ENCODE data around the gene DACH1.

The DACH1 gene

GRCh38 chr13:71583581-71583980 lies 283.4 kb downstream of the DACH1 start:
- no peak for DNase-seq (ENCODE audit: low read depth in 2 of 2)

GRCh38 chr13:71580614-71581013 lies 286.4 kb downstream of the DACH1 start:
- no peak for DNase-seq (ENCODE audit: low read depth in 2 of 2)

GRCh38 chr13:71578048-71578447 lies 289.0 kb downstream of the DACH1 start:
- DNase-seq (ENCODE audit: low read depth in 2 of 2), result no peak

GRCh38 chr13:71577127-71577526 lies 289.9 kb downstream of the DACH1 start:
- no peak for DNase-seq (ENCODE audit: low read depth in 2 of 2)

- no peak for DNase-seq (ENCODE audit: low read depth in 2 of 2)
These were observed 290.4 kb downstream of the DACH1 start for GRCh38 chr13:71576571-71576970.

- no peak for DNase-seq (ENCODE audit: low read depth in 2 of 2)
These were observed 320.1 kb downstream of the DACH1 start for GRCh38 chr13:71546881-71547280.

- no peak for DNase-seq (ENCODE audit: low read depth in 2 of 2)
These were observed 326.9 kb downstream of the DACH1 start for GRCh38 chr13:71540098-71540497.

GRCh38 chr13:71536201-71536600 lies 330.8 kb downstream of the DACH1 start:
- no peak for DNase-seq (ENCODE audit: low read depth in 2 of 2)

- no peak for DNase-seq (ENCODE audit: low read depth in 2 of 2)
These were observed 342.2 kb downstream of the DACH1 start for GRCh38 chr13:71524613-71525304.

- DNase-seq (ENCODE audit: low read depth in 2 of 2), result no peak
These were observed 342.8 kb downstream of the DACH1 start for GRCh38 chr13:71524245-71524612.

GRCh38 chr13:71522941-71523526 lies 344.0 kb downstream of the DACH1 start:
- no peak for DNase-seq (ENCODE audit: low read depth in 2 of 2)

- no peak for DNase-seq (ENCODE audit: low read depth in 2 of 2)
These were observed 350.0 kb downstream of the DACH1 start for GRCh38 chr13:71517004-71517403.

GRCh38 chr13:71516521-71516920 lies 350.5 kb downstream of the DACH1 start:
- DNase-seq (ENCODE audit: low read depth in 2 of 2), result no peak

- DNase-seq (ENCODE audit: low read depth in 2 of 2), result no peak
These were observed 351.3 kb downstream of the DACH1 start for GRCh38 chr13:71515744-71516038.

- no peak for DNase-seq (ENCODE audit: low read depth in 2 of 2)
These were observed 351.9 kb downstream of the DACH1 start for GRCh38 chr13:71514900-71515743.

GRCh38 chr13:71513411-71514033 lies 353.5 kb downstream of the DACH1 start:
- DNase-seq (ENCODE audit: low read depth in 2 of 2), result no peak

- no peak for DNase-seq (ENCODE audit: low read depth in 2 of 2)
These were observed 363.2 kb downstream of the DACH1 start for GRCh38 chr13:71503781-71504180.

GRCh38 chr13:71499944-71500514 lies 367.0 kb downstream of the DACH1 start:
- no peak for DNase-seq (ENCODE audit: low read depth in 2 of 2)

GRCh38 chr13:71499235-71499634 lies 367.8 kb downstream of the DACH1 start:
- no peak for DNase-seq (ENCODE audit: low read depth in 2 of 2)

GRCh38 chr13:71493189-71493588 lies 373.8 kb downstream of the DACH1 start:
- no peak for DNase-seq (ENCODE audit: low read depth in 2 of 2)

- DNase-seq (ENCODE audit: low read depth in 2 of 2), result no peak
These were observed 374.6 kb downstream of the DACH1 start for GRCh38 chr13:71492346-71492871.

GRCh38 chr13:71491010-71491409 lies 376.0 kb downstream of the DACH1 start:
- no peak for DNase-seq (ENCODE audit: low read depth in 2 of 2)

All from stimulated activated CD8-positive, alpha-beta memory T cell treated with anti-CD3 and anti-CD28 coated beads, Interleukin-15, amount 100 ng/mL, for 48 hours (primary cell).